ENCODE results near the gene MYOF. TPM values are rescaled to one million over a fixed set of nuclear protein-coding genes. Genes with fewer than 3 reads are reported as not detected.

Gene MYOF
- total RNA-seq, 4 donors from 2014 or later = 61.1 to 123 (median 99.6) TPM

DNA sequence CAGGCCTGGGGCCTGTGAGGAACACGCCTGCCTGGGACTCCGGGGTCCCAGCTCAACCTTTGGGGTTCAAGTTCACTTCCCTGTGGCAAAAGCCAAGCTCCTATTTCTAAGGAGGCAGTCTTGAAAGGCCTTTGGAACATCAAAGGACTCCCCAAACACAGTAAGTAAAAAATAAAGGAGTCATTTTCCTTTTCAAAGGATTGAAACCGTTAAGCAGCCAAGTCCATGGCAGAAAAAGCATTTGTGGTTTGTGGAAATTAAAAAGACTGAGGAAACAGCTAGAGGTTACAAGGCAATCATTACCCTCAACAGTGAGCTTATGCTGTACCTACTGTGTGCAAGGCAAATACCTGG, 200.8 kb downstream of the MYOF start:
- Histone ChIP-seq H3K27me3 (no peaks in the 10 kb centered on the region), H3K4me3 (no peak overlapping the region), H3K4me1 (no peaks in the 10 kb centered on the region), H3K36me3 (no peaks in the 10 kb centered on the region), H3K27ac (no peak overlapping the region), H3K9me3 (no peaks in the 10 kb centered on the region)
- no peak for TF ChIP-seq POLR2A (IDR thresholded peaks at IDR 0.05)
- TF ChIP-seq, protein P1, sequence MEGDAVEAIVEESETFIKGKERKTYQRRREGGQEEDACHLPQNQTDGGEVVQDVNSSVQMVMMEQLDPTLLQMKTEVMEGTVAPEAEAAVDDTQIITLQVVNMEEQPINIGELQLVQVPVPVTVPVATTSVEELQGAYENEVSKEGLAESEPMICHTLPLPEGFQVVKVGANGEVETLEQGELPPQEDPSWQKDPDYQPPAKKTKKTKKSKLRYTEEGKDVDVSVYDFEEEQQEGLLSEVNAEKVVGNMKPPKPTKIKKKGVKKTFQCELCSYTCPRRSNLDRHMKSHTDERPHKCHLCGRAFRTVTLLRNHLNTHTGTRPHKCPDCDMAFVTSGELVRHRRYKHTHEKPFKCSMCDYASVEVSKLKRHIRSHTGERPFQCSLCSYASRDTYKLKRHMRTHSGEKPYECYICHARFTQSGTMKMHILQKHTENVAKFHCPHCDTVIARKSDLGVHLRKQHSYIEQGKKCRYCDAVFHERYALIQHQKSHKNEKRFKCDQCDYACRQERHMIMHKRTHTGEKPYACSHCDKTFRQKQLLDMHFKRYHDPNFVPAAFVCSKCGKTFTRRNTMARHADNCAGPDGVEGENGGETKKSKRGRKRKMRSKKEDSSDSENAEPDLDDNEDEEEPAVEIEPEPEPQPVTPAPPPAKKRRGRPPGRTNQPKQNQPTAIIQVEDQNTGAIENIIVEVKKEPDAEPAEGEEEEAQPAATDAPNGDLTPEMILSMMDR (IDR thresholded peaks at IDR 0.05) = no peak
- intact Hi-C loops (cut with DNase I) = loop anchor here (10.0 kb wide), 1 partner anchor 167 kb away; no protein-coding TSS in a partner anchor
- WGBS, 2 donors = 77 to 87% methylated on average over 3 of the region's 3 CpGs
- DNase-seq = no peak

DNA sequence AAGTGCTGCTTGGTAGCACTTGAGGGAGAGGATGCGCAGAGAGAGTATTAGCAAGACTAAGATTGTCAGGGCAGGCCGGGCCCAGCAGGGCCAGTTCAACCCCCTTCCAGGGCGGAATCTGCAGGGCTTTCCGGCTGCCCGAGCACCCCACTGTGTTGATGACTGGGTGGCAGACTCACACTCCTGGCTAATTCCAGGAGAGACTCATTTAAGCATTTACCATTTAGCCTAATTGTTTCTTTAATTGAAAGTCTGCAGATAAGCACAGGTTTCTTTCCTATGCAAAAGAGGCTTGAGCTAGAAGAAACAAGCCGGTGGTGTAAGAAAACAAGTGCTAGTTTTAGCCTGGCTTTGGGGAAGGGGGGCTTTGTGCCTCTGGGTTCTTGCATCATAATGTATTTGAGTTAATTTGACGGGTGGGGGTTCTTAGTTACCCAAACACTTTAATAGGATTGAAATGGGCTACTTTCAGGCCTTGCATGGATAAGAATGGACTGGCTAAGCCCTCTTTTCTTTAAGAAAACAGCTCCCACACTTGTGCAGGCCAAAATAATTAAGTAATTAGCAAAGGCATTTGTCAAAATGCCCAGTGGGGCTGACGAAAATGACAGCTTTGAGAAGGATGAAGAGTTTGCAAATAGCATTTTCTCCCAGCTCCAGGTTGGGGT, 201.3 kb downstream of the MYOF start:
- Histone ChIP-seq H3K27me3 (no peaks in the 10 kb centered on the region), H3K4me3 (no peak overlapping the region), H3K27ac (no peak overlapping the region), H3K36me3 (no peaks in the 10 kb centered on the region), H3K9me3 (no peaks in the 10 kb centered on the region), H3K4me1 (no peaks in the 10 kb centered on the region)
- TF ChIP-seq, protein P1 (IDR thresholded peaks at IDR 0.05) = no peak
- no peak for TF ChIP-seq POLR2A (IDR thresholded peaks at IDR 0.05)
- intact Hi-C loops (cut with DNase I) = loop anchor here (10.0 kb wide), 1 partner anchor 166 kb away; no protein-coding TSS in a partner anchor
- no peak for DNase-seq
- WGBS, 2 donors = 66 to 70% methylated on average over 8 of the region's 8 CpGs

DNA sequence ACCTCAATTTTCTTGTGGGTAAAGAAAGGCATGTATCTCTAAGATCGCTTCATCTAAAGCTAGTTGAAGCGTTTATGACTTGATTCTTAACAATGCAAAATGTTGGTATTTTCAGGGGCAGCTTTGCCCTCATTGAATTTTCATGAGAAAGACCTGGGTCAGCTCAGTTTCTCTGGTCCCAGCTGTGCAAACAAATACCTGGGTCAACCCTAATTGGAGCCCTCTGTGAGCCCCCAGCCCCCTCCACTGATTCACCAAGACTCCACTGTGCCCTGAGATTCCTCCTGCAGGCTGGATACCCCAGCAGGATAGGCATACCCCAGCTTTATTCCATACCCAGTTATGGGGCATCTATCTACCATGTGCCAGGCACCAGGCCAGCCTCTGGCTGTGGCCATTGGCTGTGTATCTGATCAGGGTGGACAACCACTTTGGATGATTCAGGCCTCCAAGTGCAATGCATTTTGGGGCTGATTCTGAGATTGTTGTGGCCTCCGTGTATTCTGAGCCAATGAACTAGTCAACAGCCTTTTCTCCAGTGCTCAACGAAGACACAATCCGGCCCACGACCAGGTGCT, 201.9 kb downstream of the MYOF start:
- DNase-seq = no peak
- H3K27ac ChIP-seq = no peak overlapping the region
- WGBS, 2 donors = 83 to 86% methylated on average over 3 to 4 of the region's 6 CpGs
- no peaks in the 10 kb centered on the region for H3K4me1 ChIP-seq
- no peak for TF ChIP-seq POLR2A (IDR thresholded peaks at IDR 0.05)
- TF ChIP-seq, protein P1 (IDR thresholded peaks at IDR 0.05) = no peak
- H3K36me3 ChIP-seq = no peaks in the 10 kb centered on the region
- no peaks in the 10 kb centered on the region for H3K9me3 ChIP-seq
- intact Hi-C loops (cut with DNase I) = loop anchor here (10.0 kb wide), 1 partner anchor 165 kb away; no protein-coding TSS in a partner anchor
- H3K27me3 ChIP-seq = no peaks in the 10 kb centered on the region
- no peak overlapping the region for H3K4me3 ChIP-seq

DNA sequence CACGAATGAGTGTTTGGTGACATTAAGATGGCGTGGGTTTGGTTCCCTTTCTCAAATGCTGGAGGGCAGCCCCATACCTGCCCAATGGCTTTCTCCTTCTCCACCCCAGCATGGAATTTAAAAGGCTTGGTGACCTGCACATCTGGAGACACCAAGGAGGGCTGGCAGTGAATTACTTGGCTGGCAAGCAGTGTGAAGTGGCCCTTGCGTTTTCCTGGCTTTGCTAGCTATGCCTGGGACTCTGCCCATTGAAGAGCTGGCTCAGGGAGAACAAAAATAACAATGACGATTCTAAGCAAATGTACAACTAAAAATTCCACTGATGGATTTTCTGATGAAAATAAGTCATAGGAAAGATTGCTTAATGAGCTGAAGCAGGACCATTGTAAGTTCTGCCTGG, 204.8 kb downstream of the MYOF start:
- no peaks in the 10 kb centered on the region for H3K4me1 ChIP-seq
- H3K9me3 ChIP-seq = no peaks in the 10 kb centered on the region
- DNase-seq = no peak
- H3K36me3 ChIP-seq = no peaks in the 10 kb centered on the region
- TF ChIP-seq, protein P1 (IDR thresholded peaks at IDR 0.05) = no peak
- no peak for TF ChIP-seq POLR2A (IDR thresholded peaks at IDR 0.05)
- intact Hi-C loops (cut with DNase I) = no loop called here
- H3K4me3 ChIP-seq = no peak overlapping the region
- 61 to 70% methylated on average over 4 of the region's 4 CpGs for WGBS, 2 donors
- no peaks in the 10 kb centered on the region for H3K27me3 ChIP-seq
- H3K27ac ChIP-seq = no peak overlapping the region

DNA sequence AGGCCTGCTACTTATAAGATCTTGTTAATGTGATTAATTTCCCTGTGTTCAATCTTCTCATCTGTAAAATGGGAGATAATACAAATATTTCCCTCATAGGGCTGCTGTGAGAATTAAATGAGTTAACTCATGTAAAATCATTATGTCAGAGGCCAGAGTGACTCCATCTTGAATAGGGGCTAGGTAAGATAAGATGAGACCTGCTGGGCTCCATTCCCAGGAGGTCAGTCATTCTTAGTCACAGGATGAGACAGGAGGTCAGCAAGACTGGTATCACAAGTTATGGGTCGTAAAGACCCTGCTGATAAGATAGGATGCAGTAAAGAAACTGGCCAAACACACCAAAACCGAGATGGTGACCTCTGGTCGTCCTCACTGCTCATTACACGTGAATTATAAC, 207.7 kb downstream of the MYOF start:
- Histone ChIP-seq H3K4me1 (no peaks in the 10 kb centered on the region), H3K27me3 (no peaks in the 10 kb centered on the region), H3K4me3 (no peak overlapping the region), H3K36me3 (no peaks in the 10 kb centered on the region), H3K27ac (no peak overlapping the region), H3K9me3 (no peaks in the 10 kb centered on the region)
- intact Hi-C loops (cut with DNase I) = no loop called here
- DNase-seq = no peak
- WGBS, 2 donors = 53 to 61% methylated on average over 4 of the region's 4 CpGs
- no peak for TF ChIP-seq POLR2A (IDR thresholded peaks at IDR 0.05)
- TF ChIP-seq, protein P1 (IDR thresholded peaks at IDR 0.05) = no peak
